Neural cell (in vitro differentiated cells): ENCODE data around the gene FAF1. TPM values are rescaled to one million over a fixed set of nuclear protein-coding genes. Genes with fewer than 3 reads are reported as not detected.
"Not testable (repeated sequence)": the region's sequence is repeated elsewhere in the genome, so short reads cannot be mapped to it uniquely, and the experiment has no call there.

Experiments used
- H2AFZ ChIP-seq: fragments of 200-600, 300-800 bp; sonication (generic), shearing (Covaris generic); 2 replicates; pipeline ENCODE4 v1.6.0; 2014; ENCODE audit warnings: low read depth, mild to moderate bottlenecking, antibody characterized with exemption, low read length, moderate library complexity
- H3F3A ChIP-seq: fragments of 200-600 bp; shearing (Covaris generic); 2 replicates; pipeline ENCODE4 v1.6.1; 2016; ENCODE audit warnings: mild to moderate bottlenecking, moderate library complexity, mixed read lengths, antibody characterized with exemption, low read length; ENCODE audit not compliant: insufficient read depth, poor library complexity, severe bottlenecking
- H3K27ac ChIP-seq: fragments of 200-600, 300-800 bp; sonication (generic), shearing (Covaris generic); 2 replicates; pipeline ENCODE4 v1.5.1; 2014; ENCODE audit warnings: mild to moderate bottlenecking, low read length, moderate library complexity
- H3K27me3 ChIP-seq: fragments of 300-800, 200-600 bp; sonication (generic), shearing (Covaris generic); 2 replicates; pipeline ENCODE4 v1.6.0; 2014; ENCODE audit warnings: mild to moderate bottlenecking, low read depth, low read length, moderate library complexity; ENCODE audit not compliant: insufficient read depth
- H3K36me3 ChIP-seq: fragments of 300-800, 200-600 bp; sonication (generic), shearing (Covaris generic); 2 replicates; pipeline ENCODE4 v1.5.1; 2014; ENCODE audit warnings: mild to moderate bottlenecking, antibody characterized with exemption, low read length, moderate library complexity; ENCODE audit not compliant: insufficient read depth
- H3K4me2 ChIP-seq: fragments of 300-800, 200-600 bp; sonication (generic), shearing (Covaris generic); 2 replicates; pipeline ENCODE4 v1.6.0; 2014; ENCODE audit warnings: mild to moderate bottlenecking, low read length
- H3K4me3 ChIP-seq: fragments of 300-800, 200-600 bp; sonication (generic), shearing (Covaris generic); 2 replicates; pipeline ENCODE4 v1.5.1; 2014; ENCODE audit warnings: mild to moderate bottlenecking, low read length, moderate library complexity
- H3K79me2 ChIP-seq: fragments of 200-600 bp; shearing (Covaris generic); replicated peaks from 2 replicates; pipeline ENCODE4 v1.6.0; 2014; ENCODE audit warnings: mild to moderate bottlenecking, low read length, moderate library complexity; ENCODE audit not compliant: insufficient read depth
- H3K9ac ChIP-seq: fragments of 300-800, 200-600 bp; sonication (generic), shearing (Covaris generic); 2 replicates; pipeline ENCODE4 v1.6.1; 2016; ENCODE audit warnings: mild to moderate bottlenecking, low read length, mixed read lengths
- H3K9me2 ChIP-seq: fragments of 200-600 bp; shearing (Covaris generic); 2 replicates; pipeline ENCODE4 v1.6.1; 2016; ENCODE audit warnings: mild to moderate bottlenecking, low read length, mixed read lengths; ENCODE audit not compliant: insufficient read depth
- H3K9me3 ChIP-seq: fragments of 200-600, 300-800 bp; sonication (generic), shearing (Covaris generic); 2 replicates; pipeline ENCODE4 v1.6.1; 2016; ENCODE audit warnings: mild to moderate bottlenecking, mixed run types, low read length, moderate library complexity, mixed read lengths
- H4K20me1 ChIP-seq: fragments of 200-600 bp; shearing (Covaris generic); 2 replicates; pipeline ENCODE4 v1.6.1; 2016; ENCODE audit warnings: mild to moderate bottlenecking, mixed run types; ENCODE audit not compliant: insufficient read depth
- CTCF ChIP-seq: fragments of 450-650 bp; IDR thresholded peaks from 2 replicates; pipeline ENCODE4 v1.5.1; 2014; ENCODE audit warnings: antibody characterized with exemption, mild to moderate bottlenecking, moderate library complexity; ENCODE audit not compliant: poor library complexity, severe bottlenecking
- EP300 ChIP-seq: fragments of 450-650 bp; conservative IDR thresholded peaks from 2 replicates; pipeline ENCODE4 v1.6.1; 2014; ENCODE audit warnings: antibody characterized with exemption, mild to moderate bottlenecking, moderate library complexity; ENCODE audit not compliant: poor library complexity, severe bottlenecking
- EZH2 ChIP-seq: fragments of 200-600, 300-800 bp; shearing (Covaris generic), sonication (generic); IDR thresholded peaks from 2 replicates; pipeline ENCODE4 v1.6.1; 2014; ENCODE audit warnings: antibody characterized with exemption, low read length, borderline replicate concordance, mild to moderate bottlenecking; ENCODE audit not compliant: insufficient read depth, poor library complexity, severe bottlenecking
- MXI1 ChIP-seq: fragments of 450-650 bp; conservative IDR thresholded peaks from 2 replicates; pipeline ENCODE4 v1.6.1; 2014; ENCODE audit warnings: antibody characterized with exemption, mild to moderate bottlenecking; ENCODE audit not compliant: poor library complexity, severe bottlenecking
- POLR2AphosphoS5 ChIP-seq: IDR thresholded peaks from 2 replicates; pipeline ENCODE4 v1.6.1; 2012
- RAD21 ChIP-seq: fragments of 450-650 bp; conservative IDR thresholded peaks from 2 replicates; pipeline ENCODE4 v1.6.1; 2014; ENCODE audit warnings: antibody characterized with exemption, mild to moderate bottlenecking, moderate library complexity
- REST ChIP-seq: IDR thresholded peaks from 2 replicates; pipeline ENCODE4 v1.6.1; 2012; ENCODE audit warnings: borderline replicate concordance
- SMC3 ChIP-seq: fragments of 450-650 bp; conservative IDR thresholded peaks from 2 replicates; pipeline ENCODE4 v1.6.1; 2014; ENCODE audit warnings: antibody characterized with exemption, mild to moderate bottlenecking, moderate library complexity; ENCODE audit not compliant: poor library complexity
- TAF1 ChIP-seq: IDR thresholded peaks from 2 replicates; pipeline ENCODE4 v1.6.1; 2012; ENCODE audit warnings: low read depth
- polyA plus RNA-seq: library from polyadenylated mRNA; depleted of rRNA; stranded (reverse); fragments of >200 nt; gene quantifications from 2 replicates; pipeline ENCODE4 v1.2.3, GENCODE V29; 2014

The FAF1 gene
- polyA plus RNA-seq, 1 donor from 2014 or later, result 52.1 TPM

GRCh38 chr1:50774759-50775351 is 185.2 kb downstream of the FAF1 start:
- Histone ChIP-seq H3K27me3 (no peaks in the 10 kb centered on the region), H3K4me2 (no peak overlapping the region), H3K9ac (no peak overlapping the region), H3K27ac (no peak overlapping the region), H3K4me3 (no peak overlapping the region), H3K36me3 (no peaks in the 10 kb centered on the region), H3F3A (no peaks in the 10 kb centered on the region), H3K9me3 (no peaks in the 10 kb centered on the region), H3K79me2 (no peaks in the 10 kb centered on the region), H3K9me2 (no peaks in the 10 kb centered on the region), H4K20me1 (no peaks in the 10 kb centered on the region), H2AFZ (no peak overlapping the region)
- peak; percentile 80 for TF ChIP-seq CTCF
- no peak for TF ChIP-seq REST
- TF ChIP-seq RAD21, result peak; percentile 83
- TF ChIP-seq EZH2, result no peak
- TF ChIP-seq SMC3, result peak; percentile 78
- no peak for TF ChIP-seq MXI1
- no peak for TF ChIP-seq EP300
- no peak for TF ChIP-seq POLR2AphosphoS5
- TF ChIP-seq TAF1, result no peak

DNA sequence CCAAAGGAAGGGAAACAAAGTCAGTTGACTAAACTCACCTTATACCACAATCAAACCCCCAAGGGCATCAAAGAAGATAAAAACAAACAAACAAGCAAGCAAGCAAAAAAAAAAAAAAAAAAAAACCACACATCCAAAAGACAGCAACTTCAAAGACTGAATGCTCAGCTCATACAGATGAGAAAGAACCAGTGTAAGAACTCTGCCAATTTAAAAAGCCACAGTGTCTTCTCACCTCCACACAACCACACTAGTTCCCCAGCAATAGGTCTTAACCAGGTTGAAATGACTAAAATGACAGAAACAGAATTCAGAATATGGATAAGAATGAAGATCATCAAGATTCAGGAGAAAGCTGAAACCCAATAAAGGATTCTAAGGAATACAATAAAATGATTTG is 193.4 kb downstream of the FAF1 start:
- Histone ChIP-seq H3K9me2 (no peaks in the 10 kb centered on the region), H3K27ac (no peak overlapping the region), H3K4me2 (no peak overlapping the region), H3K9me3 (no peaks in the 10 kb centered on the region), H3K9ac (no peak overlapping the region), H3F3A (no peaks in the 10 kb centered on the region), H3K79me2 (no peaks in the 10 kb centered on the region), H2AFZ (no peak overlapping the region), H3K27me3 (no peaks in the 10 kb centered on the region), H3K4me3 (no peak overlapping the region), H4K20me1 (no peaks in the 10 kb centered on the region), H3K36me3 (no peaks in the 10 kb centered on the region)
- TF ChIP-seq POLR2AphosphoS5, result no peak
- TF ChIP-seq EP300, result no peak
- TF ChIP-seq RAD21, result no peak

DNA sequence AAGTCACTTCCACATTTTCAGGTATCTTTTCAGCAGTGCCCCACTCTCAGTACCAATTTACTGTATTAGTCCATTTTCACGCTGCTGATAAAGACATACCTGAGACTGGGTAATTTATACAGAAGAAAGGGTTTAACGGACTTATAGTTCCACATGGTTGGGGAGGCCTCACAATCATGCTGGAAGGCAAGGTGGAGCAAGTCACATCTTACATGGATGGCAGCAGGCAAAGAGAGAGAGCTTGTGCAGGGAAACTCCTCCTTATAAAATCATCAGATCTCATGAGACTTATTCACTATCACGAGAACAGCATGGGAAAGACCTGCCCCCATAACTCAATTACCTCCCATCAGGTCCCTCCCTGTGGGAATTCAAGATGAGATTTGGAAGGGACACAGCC is 203.5 kb downstream of the FAF1 start:
- not testable (repeated sequence) for H3K27me3 ChIP-seq, H3F3A ChIP-seq, H3K27ac ChIP-seq, H3K9me3 ChIP-seq, H4K20me1 ChIP-seq, H2AFZ ChIP-seq, H3K9ac ChIP-seq, H3K9me2 ChIP-seq, H3K79me2 ChIP-seq, H3K4me3 ChIP-seq, H3K4me2 ChIP-seq, H3K36me3 ChIP-seq

DNA sequence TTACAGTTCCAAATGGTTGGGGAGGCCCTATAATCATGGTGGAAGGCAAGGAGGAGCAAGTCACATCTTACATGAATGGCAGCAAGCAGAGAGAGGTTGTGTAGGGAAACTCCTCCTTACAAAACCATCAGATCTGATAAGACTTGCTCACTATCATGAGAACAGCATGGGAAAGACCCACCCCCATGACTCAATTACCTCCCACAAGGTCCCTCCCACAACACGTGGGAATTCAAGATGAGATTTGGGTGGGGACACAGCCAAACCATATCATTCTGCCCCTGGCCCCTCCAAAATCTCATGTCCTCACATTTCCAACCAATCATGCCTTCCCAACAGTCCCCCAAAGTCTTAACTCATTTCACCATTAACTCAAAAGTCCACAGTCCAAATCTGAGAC is 205.3 kb downstream of the FAF1 start:
- not testable (repeated sequence) for H3K9me3 ChIP-seq, H3K27ac ChIP-seq, H2AFZ ChIP-seq, H3K4me3 ChIP-seq, H3K36me3 ChIP-seq, H3K4me2 ChIP-seq, H3K79me2 ChIP-seq, H3K9me2 ChIP-seq, H3F3A ChIP-seq, H3K27me3 ChIP-seq, H3K9ac ChIP-seq, H4K20me1 ChIP-seq
